HG03095 (cell line): ENCODE results near the gene VPS8.

Source experiments
- ATAC-seq: cut with Tn5 transposase; IDR thresholded peaks from one replicate; pipeline ENCODE4 v1.9.1; 2021; ENCODE audit warnings: moderate library complexity; ENCODE audit not compliant: unreplicated experiment

Gene VPS8

DNA sequence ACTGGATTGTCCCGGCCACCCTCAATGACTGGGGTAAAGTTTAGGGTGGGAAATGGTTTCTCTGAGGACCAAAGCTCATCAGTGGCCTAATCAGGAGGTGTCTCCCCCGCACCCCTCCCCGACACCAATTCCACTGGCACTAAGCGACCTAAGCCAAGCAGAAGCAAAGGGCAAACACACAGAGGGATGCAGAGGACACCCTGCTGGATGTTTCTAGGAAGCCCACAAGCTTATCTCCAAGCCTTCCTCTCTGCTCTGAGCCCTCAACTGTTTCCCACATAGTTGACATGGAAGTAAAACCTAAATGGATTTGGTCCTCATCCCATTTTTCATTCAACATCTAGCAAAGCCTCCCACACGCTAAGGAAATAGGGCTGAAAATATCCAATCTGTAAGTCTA lies 272.4 kb downstream of the VPS8 start:
- no peak for ATAC-seq

DNA sequence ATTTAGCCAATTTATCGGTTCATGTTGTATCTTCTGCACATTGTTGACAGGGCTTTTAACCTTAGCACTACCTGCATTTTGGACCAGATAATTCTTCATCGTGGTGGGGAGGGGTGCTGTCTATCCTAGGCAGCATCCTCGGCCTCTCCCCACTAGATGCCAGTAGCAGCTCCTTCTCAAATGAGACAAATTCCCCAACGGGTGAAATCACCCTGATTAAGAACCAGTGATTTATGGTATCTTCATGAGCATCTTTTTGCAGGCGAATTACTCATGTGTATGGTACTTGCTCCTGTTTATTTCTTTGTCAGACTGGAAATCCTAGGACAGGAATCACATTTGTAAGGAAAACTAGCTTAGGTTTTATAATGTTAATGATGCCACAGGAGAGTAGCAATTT lies 272.9 kb downstream of the VPS8 start:
- ATAC-seq, result no peak

DNA sequence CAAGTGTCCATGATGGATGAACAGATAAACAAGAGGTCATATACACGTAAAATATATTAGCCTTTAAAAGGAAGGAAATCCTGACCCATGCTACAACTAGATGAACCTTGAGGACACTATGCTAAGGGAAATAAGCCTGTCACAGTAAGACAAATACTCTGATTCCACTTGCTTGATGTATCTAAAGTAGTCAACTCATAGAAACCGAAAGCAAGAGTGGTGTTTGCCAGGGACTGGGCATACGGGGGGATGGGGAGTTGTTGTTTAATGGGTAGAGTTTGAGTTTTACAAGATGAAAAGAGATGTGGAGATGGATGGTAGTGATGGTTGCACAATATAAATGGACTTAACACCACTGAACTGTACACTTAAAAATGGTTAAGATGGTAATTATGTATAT lies 275.5 kb downstream of the VPS8 start:
- ATAC-seq, result no peak

DNA sequence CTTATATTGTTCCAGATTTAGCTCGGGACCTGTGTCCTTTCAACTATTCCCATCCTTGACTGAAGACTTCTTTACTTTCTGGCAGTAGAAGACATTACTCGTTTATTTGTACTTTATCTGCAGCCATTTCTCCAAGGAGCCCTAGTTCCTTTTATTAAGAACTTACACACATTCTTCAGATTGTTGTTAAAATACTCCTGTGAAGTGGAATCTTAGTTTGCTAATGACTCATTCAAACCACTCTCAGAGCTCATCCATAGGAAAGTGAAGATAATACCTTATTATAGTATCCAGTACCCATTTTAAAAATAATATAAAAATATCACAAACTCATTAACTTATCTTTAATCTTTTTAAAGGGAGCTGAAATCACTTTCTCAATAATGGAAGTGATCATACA lies 277.4 kb downstream of the VPS8 start:
- no peak for ATAC-seq

DNA sequence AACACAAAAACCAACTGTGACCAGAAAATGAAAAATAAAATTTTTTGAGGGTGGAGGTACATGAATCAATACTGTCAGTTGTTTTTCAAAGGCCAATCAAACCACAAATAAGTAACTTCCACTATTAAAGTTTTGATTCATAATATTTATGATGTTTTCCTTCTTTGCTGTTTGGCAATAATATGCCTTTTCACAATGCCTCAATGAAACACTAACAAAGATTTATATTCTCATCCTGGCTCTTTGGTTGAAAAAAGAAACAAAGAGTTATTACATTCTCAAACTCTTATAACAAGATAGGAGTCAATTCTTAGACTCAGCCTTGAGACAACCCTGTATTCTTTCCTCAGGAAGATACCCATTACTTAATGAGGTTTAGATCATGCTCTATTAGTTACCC lies 277.8 kb downstream of the VPS8 start:
- ATAC-seq, result no peak

DNA sequence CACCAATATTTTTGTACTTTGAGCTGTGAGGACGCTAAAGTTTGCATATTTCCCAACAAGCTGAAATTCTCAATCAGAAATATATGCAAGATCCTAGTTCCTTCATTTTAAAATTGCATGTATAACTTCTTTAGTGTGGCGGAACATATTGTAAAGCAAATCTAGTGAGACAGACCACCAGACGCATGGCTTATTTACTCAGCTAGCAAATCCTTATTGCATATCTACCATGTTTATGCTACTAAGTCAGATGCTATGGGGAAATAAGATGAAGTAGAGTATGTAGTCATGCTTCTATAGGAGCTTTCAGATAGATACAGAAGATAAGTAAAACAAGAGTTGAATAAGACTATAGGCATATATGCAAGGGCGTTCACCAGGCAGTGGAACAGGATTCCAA lies 278.8 kb downstream of the VPS8 start:
- no peak for ATAC-seq

DNA sequence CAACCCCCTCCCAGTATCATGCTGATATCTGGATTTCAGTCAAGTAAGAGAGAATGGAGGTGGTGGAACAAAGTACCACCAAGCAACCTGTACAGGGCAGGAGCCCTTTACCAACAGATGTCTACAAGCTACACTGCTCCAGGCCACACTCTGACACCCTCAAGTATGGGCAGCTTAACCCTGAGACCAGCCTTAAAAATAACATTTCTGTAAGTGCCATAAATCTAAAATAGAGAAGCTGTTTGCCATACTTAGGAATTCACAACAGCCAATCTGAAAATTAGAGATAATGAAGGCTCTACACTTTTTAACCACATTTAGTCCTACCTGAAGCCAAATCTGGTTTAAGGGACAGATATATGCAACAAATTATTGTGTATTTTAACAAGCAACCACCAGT lies 281.1 kb downstream of the VPS8 start:
- no peak for ATAC-seq

DNA sequence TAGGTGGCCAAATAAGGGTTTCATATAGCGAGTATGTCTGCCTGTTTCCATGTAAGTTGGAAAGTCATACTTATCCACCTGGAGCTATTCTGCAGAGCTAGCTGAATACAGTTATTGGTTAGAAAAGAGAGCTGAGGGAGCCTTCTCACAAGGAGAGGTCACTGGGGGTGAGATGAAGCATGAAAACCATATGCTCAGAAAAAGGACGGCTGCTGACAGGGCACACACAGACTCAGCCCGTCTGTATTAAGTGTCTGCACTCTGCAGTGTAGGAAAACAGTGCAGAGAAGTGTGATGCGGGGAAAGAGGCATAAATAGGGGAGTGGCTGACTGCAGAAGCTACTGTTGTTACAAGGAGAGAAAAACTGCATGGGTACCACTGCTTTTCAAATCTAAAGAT lies 282.7 kb downstream of the VPS8 start:
- ATAC-seq, result no peak
